DND-41 (cell line): ENCODE results near the gene PAQR6.

Experiments used
- ATAC-seq: fragments of 200-7000 bp; cut with Tn5 transposase; 3 replicates; pipeline ENCODE4 v1.9.1; 2021; ENCODE audit warnings: low read depth; ENCODE audit not compliant: insufficient read depth
- DNase-seq: peaks from one replicate; pipeline ENCODE4 v3.0.0-alpha.2; 2020
- H2AFZ ChIP-seq: 2 replicates; pipeline ENCODE4 v1.6.0; 2012; ENCODE audit warnings: low read depth, low read length
- H3K27ac ChIP-seq: 2 replicates; pipeline ENCODE4 v1.5.1; 2012; ENCODE audit warnings: low read length, inconsistent platforms
- H3K27me3 ChIP-seq: fragments of 200-600 bp; sonication (generic); 2 replicates; pipeline ENCODE4 v1.6.0; 2012; ENCODE audit warnings: low read length, mild to moderate bottlenecking, inconsistent platforms; ENCODE audit not compliant: insufficient read depth, poor library complexity
- H3K36me3 ChIP-seq: 2 replicates; pipeline ENCODE4 v1.5.1; 2012; ENCODE audit warnings: low read length, inconsistent platforms; ENCODE audit not compliant: insufficient read depth
- H3K4me1 ChIP-seq: 2 replicates; pipeline ENCODE4 v1.5.1; 2012; ENCODE audit warnings: mild to moderate bottlenecking, low read length; ENCODE audit not compliant: insufficient read depth
- H3K4me2 ChIP-seq: 2 replicates; pipeline ENCODE4 v1.6.0; 2012; ENCODE audit warnings: mild to moderate bottlenecking, moderate library complexity, low read length, inconsistent platforms; ENCODE audit not compliant: insufficient read depth
- H3K4me3 ChIP-seq, 2 experiments: fragments of 200-600 bp in 1 of 2; shearing (Covaris generic) in 1 of 2; 2 replicates each; pipeline ENCODE4 v1.5.1; 2012 to 2016; ENCODE audit warnings: inconsistent platforms in 2 of 2, low read length in 2 of 2, mild to moderate bottlenecking in 2 of 2, low read depth in 1 of 2, moderate library complexity in 1 of 2
- H3K79me2 ChIP-seq: 2 replicates; pipeline ENCODE4 v1.6.0; 2012; ENCODE audit warnings: low read length, inconsistent platforms; ENCODE audit not compliant: insufficient read depth
- H3K9ac ChIP-seq: 2 replicates; pipeline ENCODE4 v1.6.0; 2012; ENCODE audit warnings: low read depth, mild to moderate bottlenecking, inconsistent platforms, low read length, moderate library complexity
- H3K9me3 ChIP-seq: 2 replicates; pipeline ENCODE4 v1.5.1; 2012; ENCODE audit warnings: low read length, moderate library complexity, mild to moderate bottlenecking, inconsistent platforms; ENCODE audit not compliant: insufficient read depth, severe bottlenecking
- H4K20me1 ChIP-seq: 2 replicates; pipeline ENCODE4 v1.6.0; 2012; ENCODE audit warnings: low read length; ENCODE audit not compliant: insufficient read depth
- EZH2 ChIP-seq: IDR thresholded peaks from 3 replicates; pipeline ENCODE4 v1.6.1; 2012; ENCODE audit warnings: borderline replicate concordance, low read depth, mild to moderate bottlenecking, moderate library complexity, low read length, inconsistent platforms; ENCODE audit not compliant: severe bottlenecking
- TF ChIP-seq, protein P1 (sequence below): IDR thresholded peaks from 2 replicates; pipeline ENCODE4 v1.5.1; 2012; ENCODE audit warnings: borderline replicate concordance, low read length, moderate library complexity, mild to moderate bottlenecking; ENCODE audit not compliant: poor library complexity, severe bottlenecking; ENCODE audit errors: extremely low read depth

PAQR6 gene

GRCh38 chr1:156251527-156251926, 3.7 kb upstream of the PAQR6 start:
- H2AFZ ChIP-seq, result no peak overlapping the region
- DNase-seq (no peak), ATAC-seq (no peak)
- H3K9ac ChIP-seq, result no peak overlapping the region
- H3K4me1 ChIP-seq, result no peaks in the 10 kb centered on the region
- H3K27me3 ChIP-seq, result no peaks in the 10 kb centered on the region
- TF ChIP-seq, protein P1, sequence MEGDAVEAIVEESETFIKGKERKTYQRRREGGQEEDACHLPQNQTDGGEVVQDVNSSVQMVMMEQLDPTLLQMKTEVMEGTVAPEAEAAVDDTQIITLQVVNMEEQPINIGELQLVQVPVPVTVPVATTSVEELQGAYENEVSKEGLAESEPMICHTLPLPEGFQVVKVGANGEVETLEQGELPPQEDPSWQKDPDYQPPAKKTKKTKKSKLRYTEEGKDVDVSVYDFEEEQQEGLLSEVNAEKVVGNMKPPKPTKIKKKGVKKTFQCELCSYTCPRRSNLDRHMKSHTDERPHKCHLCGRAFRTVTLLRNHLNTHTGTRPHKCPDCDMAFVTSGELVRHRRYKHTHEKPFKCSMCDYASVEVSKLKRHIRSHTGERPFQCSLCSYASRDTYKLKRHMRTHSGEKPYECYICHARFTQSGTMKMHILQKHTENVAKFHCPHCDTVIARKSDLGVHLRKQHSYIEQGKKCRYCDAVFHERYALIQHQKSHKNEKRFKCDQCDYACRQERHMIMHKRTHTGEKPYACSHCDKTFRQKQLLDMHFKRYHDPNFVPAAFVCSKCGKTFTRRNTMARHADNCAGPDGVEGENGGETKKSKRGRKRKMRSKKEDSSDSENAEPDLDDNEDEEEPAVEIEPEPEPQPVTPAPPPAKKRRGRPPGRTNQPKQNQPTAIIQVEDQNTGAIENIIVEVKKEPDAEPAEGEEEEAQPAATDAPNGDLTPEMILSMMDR, result no peak
- no peak for TF ChIP-seq EZH2
- no peak overlapping the region for H3K4me3 ChIP-seq
- H4K20me1 ChIP-seq, result peaks cover 16% of the 10 kb centered on the region
- no peaks in the 10 kb centered on the region for H3K79me2 ChIP-seq
- H3K9me3 ChIP-seq, result no peaks in the 10 kb centered on the region
- H3K36me3 ChIP-seq, result peaks cover 71% of the 10 kb centered on the region
- H3K4me2 ChIP-seq, result no peak overlapping the region
- H3K27ac ChIP-seq, result no peak overlapping the region

GRCh38 chr1:156249593-156249992, 1.7 kb upstream of the PAQR6 start:
- Histone ChIP-seq H3K4me3 (no peak overlapping the region), H3K9me3 (no peaks in the 10 kb centered on the region), H3K27me3 (no peaks in the 10 kb centered on the region), H3K36me3 (peaks cover 59% of the 10 kb centered on the region), H2AFZ (no peak overlapping the region), H3K79me2 (no peaks in the 10 kb centered on the region), H3K4me2 (no peak overlapping the region), H4K20me1 (peaks cover 17% of the 10 kb centered on the region), H3K27ac (no peak overlapping the region), H3K9ac (no peak overlapping the region), H3K4me1 (no peaks in the 10 kb centered on the region)
- DNase-seq (no peak), ATAC-seq (no peak)
- TF ChIP-seq EZH2, result no peak
- TF ChIP-seq, protein P1, result no peak

GRCh38 chr1:156248323-156248683, 447 bp upstream of the PAQR6 start:
- DNase-seq (no peak), ATAC-seq (0 out of 3 replicates have a peak, but pooled peaks have one; percentile 1)
- H3K4me2 ChIP-seq, result no peak overlapping the region
- H3K36me3 ChIP-seq, result peaks cover 46% of the 10 kb centered on the region
- H3K4me3 ChIP-seq, result no peak overlapping the region
- H3K4me1 ChIP-seq, result no peaks in the 10 kb centered on the region
- H3K9me3 ChIP-seq, result no peaks in the 10 kb centered on the region
- H2AFZ ChIP-seq, result no peak overlapping the region
- H4K20me1 ChIP-seq, result peaks cover 17% of the 10 kb centered on the region
- no peak overlapping the region for H3K9ac ChIP-seq
- no peaks in the 10 kb centered on the region for H3K27me3 ChIP-seq
- TF ChIP-seq, protein P1, result no peak
- TF ChIP-seq EZH2, result no peak
- no peak overlapping the region for H3K27ac ChIP-seq
- no peaks in the 10 kb centered on the region for H3K79me2 ChIP-seq
